ENCODE data around the gene PRKG1.
"Not testable (repeated sequence)": the region's sequence is repeated elsewhere in the genome, so short reads cannot be mapped to it uniquely, and the experiment has no call there.

The PRKG1 gene

DNA sequence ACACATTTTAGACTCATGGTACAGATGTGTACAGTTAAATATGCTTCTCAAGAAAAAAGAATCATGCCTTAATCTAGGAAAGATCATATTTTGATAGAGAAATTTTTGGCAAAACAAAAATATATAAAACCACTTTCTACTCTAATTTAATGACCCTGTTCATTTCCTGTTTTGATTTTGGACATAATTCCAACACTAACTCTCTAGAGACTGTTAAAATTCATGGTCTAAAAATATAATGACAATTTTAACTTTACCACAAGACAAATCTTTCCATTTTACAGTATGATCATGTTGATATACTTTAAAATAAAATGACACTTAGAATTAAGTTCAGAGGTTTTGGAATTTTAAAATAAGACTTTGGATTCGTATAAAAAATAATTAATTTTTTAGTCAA lies 45.2 kb downstream of the PRKG1 start:
- no peak for DNase-seq

DNA sequence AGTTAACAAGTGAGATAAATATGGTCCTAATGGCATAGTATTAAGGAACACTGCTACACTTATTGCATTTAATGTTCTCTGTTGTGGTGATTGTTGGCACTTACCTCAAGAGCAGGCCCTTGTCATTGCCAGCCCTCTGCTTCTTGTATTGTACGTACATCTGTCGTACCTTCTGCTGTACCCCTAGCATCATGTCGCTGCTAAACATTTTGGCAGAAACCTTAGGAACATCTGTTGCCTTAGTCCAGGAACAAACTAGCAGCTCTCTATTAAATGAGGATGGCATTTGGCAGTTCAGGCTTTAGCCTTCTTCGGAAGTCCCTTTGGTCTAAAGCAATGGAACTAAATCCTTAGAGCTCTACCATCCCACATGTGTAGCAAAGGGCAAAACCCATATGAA lies 47.6 kb downstream of the PRKG1 start:
- no peak for DNase-seq

GRCh38 chr10:51124852-51125251 lies 50.6 kb downstream of the PRKG1 start:
- no peak for DNase-seq

GRCh38 chr10:51125518-51125917 lies 51.2 kb downstream of the PRKG1 start:
- DNase-seq, result no peak

DNA sequence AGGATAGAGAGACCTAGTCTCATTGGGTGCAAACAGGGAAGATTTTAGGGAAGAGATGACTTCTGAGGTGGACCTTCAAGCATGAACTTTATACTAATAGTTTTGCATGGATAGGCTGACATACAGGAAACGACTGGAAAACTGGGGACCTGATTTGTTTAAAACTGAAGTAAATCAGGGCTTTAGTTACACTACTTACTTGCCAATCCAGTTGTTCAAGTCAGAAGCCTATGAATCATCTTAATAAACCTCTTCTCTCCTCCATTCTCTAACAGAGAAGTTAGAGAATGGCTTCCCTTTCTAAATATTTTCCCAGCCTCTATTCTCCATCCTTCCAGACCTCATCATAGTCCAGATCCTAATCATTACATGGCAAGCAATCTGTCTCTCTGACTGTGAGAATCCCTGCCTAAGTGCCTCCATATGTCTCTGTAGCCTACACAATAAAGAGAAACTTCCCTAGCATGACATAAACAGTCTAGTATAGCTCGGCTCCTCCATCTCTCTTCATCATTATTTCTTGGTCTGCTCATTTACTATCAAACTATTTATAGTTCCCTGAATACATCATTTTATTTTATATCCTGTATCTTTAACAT lies 55.8 kb downstream of the PRKG1 start:
- no peak for DNase-seq

- no peak for DNase-seq
Observed at GRCh38 chr10:51137756-51138529, 63.7 kb downstream of the PRKG1 start.

DNA sequence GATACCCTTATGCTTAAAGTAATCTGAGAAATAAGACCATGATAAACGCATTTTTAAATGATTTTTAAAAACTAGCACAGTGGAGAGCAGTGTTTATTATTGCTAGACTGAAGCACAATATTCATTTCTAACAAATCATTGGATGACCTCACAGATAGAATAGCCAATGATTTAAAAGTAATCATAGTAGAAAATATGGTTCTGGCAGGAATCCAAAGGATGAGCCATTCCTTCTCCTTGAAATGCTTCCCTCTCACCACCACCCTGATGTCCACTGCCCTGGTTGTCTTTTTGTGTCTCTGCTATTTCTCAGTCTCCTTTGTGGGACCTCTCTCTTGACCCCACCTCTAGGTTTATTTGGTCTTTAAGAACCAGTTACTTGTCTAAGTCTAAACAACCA lies 64.9 kb downstream of the PRKG1 start:
- DNase-seq, result no peak

- no peak for DNase-seq
Observed at GRCh38 chr10:51141010-51141409, 66.7 kb downstream of the PRKG1 start.

- no peak for DNase-seq
Observed at GRCh38 chr10:51144161-51144781, 70.0 kb downstream of the PRKG1 start.

GRCh38 chr10:51145375-51145774 lies 71.1 kb downstream of the PRKG1 start:
- no peak for DNase-seq

GRCh38 chr10:51147644-51148399 lies 73.5 kb downstream of the PRKG1 start:
- DNase-seq, result no peak

GRCh38 chr10:51156926-51157325 lies 82.6 kb downstream of the PRKG1 start:
- DNase-seq, result no peak

DNA sequence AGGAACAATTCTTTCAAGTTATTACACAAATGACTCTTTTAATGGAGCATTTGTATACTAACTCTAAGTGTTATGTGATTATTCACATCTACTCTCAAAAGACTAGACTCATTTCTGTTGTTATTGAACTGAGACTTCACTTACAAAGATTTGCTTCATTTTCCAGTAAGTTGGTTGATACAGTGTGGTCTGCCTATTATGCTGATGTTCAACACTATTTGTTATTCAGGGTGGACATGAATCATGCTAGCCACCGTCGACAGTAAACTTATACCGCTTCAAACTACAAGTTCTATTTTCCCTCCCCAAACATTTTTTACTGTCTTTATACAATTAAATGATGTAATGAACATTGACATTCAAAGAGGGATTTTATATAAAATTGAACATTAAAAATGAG lies 84.5 kb downstream of the PRKG1 start:
- no peak for DNase-seq

DNA sequence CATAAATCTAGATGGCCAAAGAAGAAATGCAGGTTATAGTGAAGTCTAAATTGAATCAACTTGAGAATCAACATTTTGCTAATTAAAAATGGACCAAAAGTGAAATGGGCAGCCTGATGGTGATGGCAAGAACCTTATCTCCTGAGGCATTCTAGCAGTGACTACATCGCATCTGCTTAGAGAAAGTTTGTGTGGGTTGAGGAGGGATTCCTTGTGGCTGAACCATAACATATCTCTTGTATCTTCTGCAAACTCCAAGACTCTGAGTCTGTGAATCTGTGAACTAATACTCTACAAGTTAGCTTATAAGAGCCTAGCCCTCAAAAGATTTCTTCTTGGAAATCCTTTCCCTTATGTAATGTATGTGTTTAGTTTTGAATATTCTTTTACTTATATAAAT lies 85.6 kb downstream of the PRKG1 start:
- no peak for DNase-seq

DNA sequence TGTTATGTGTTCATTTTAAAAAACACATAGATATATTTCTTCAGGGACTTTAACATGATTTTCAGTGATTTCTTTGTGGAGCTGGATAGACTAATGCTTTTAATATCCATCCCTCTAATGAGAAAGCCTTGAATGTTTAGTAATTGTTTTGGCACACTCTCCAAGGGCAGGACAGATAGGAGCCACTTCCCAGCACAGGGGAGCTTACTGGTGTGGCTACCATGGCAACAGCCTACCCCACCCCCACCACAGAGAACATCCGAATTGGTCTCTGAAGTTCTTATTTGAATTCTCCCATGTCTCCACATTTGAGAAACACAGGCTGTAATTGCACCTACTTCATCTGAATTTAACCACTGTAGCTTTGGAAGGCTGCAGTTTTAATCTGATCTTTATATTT lies 87.7 kb downstream of the PRKG1 start:
- no peak for DNase-seq

GRCh38 chr10:51163380-51164049 lies 89.2 kb downstream of the PRKG1 start:
- not testable (repeated sequence) for DNase-seq

GRCh38 chr10:51168086-51168815 lies 94.0 kb downstream of the PRKG1 start:
- no peak for DNase-seq

DNA sequence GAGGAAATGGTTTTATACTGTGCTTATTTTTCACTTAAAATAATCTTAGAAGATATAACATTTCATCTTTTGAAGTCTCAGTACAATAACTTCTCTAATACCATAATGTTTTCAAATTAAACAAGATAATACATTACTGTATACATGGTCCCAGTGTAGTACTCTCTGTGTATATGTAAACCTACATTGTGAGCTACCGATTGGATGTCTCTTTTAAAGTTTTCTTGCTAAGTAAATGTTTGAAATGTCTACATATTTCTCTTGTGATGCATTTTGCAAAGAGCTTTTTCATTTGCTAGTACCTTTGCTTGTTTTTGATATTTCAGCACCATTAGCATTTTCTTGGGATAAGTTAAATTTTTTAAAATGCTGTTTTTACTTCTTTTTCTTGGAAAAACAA lies 94.8 kb downstream of the PRKG1 start:
- no peak for DNase-seq

DNA sequence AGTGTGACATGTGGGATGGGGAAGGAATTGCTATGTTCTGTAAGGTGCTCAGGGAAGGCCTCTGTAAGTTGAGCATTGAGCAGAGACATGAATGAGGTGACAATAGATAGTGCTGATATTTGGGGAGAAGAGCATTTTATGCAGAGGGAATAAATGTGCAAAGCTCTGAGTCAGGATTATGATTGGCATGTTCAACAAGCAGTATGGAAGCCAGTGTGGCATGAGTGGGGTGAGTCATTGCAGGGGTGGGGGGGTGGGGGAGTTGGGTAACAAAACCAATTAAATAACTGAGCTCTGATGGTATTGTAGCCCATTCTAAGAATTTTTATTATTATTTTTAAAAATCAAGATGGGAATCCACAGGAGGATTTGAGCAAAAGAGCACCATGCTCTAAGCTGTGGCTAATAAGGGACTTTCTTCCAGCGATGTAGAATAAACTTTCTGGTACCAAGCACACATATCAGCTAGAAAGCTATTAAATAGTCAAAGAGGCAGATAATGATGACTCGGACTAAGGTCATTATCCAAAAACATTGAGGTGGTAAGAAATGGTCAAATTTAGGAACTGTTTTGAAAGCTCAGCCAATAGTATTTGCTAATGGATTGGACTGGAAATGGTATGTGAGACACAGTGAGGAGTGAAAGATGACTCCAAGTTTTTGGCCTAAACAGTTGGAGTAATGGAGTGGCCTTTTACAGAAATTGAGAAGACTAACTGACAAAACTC lies 96.4 kb downstream of the PRKG1 start:
- no peak for DNase-seq

DNA sequence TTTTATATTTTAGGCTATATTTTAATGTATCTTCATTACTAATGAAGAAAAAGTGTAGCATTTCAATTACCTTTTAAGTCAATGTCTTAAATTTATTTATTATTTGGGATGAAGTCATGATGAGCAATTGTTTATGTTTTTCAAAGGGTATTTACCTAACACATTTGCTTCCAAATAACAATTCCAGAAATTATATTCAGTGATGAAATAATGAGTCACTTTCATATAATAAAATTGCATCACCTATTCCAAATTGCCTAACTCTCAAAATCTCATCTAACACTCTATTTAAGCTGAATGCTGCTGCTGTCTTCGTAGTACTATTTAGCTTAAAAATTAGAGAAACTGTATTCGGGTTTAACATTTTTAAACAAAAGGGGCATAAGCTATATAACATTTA lies 97.7 kb downstream of the PRKG1 start:
- no peak for DNase-seq

DNA sequence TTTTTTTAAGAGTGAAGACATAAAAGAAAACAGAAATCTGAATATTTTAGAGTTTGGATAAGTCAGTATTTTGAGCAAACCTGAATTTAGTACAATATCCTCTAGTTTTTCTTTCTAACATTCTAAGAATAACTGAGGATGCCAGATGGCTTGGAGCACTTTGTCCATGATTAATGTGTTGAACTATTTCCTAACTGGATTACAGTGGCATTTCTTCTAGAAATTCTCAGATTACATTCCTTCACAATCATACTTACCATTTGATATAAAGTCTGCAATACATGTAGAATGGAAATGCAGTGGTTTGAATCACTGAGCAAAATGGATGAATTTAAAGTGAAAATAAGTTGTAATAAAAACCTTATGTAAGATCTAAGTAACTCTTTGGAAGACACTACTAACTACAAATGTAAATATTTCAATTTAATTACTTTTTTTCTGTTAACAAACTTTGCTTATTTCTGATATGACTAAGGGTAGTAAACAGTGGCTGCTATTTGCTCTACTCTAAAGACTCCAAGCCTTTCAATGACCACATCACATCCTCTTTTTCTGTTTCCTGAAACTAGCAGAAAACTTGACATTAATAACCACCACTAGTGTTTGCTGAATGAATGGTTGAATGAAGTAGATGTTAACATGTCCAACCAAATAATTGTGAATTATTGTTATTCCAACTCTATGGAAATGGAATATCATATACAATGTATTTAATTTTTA lies 102.8 kb downstream of the PRKG1 start:
- DNase-seq, result no peak
